SK-N-MC (cell line): ENCODE measurements around the gene WFDC1.

Source experiments
- EZH2 ChIP-seq: fragments of 200-600 bp; sonication (generic); IDR thresholded peaks from one replicate; pipeline ENCODE4 v1.6.1; 2017; ENCODE audit warnings: antibody characterized with exemption
- FOXP2 ChIP-seq: optimal IDR thresholded peaks from 2 replicates; pipeline ENCODE3; 2011; ENCODE audit warnings: mild to moderate bottlenecking, moderate library complexity; ENCODE audit not compliant: insufficient read depth; ENCODE audit errors: extremely low read length, control extremely low read depth
- POLR2AphosphoS5 ChIP-seq: IDR thresholded peaks from 2 replicates; pipeline ENCODE4 v1.6.1; 2012; ENCODE audit warnings: mild to moderate bottlenecking, low read depth, low read length, borderline replicate concordance

DNA sequence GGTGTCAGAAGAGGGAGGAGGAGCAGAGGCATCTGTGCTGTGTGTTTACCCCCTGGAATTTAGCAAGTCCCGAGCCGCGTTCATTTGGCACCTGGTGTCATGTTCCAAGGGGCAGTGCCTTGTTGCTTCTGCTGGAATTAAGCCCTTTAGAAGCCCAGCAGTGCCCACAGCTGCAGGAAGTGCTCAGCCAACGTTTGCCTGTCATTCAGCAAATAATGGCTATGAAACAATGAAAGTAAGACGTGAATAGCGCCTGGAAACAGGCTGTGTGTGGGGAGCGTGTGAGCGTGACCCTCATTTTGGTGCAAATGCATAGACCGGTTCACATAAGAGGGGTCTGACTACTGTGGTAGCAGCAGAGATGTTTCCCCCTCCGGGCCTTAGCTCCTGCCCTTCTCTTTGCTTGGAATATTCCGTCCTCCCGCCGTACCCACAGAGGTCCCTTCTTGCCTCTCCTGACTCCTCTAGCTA, 67.8 kb downstream of the WFDC1 start:
- no peak for TF ChIP-seq POLR2AphosphoS5
- TF ChIP-seq EZH2 = no peak
- TF ChIP-seq FOXP2 = no peak
